GM13977 (cell line): ENCODE measurements around the gene OAS1.
"Not testable (repeated sequence)": the region's sequence is repeated elsewhere in the genome, so short reads cannot be mapped to it uniquely, and the experiment has no call there.

Source experiments
- DNase-seq: peaks from one replicate; pipeline ENCODE4 v3.0.0; 2012; ENCODE audit warnings: low spot score
- CTCF ChIP-seq: IDR thresholded peaks from 2 replicates; pipeline ENCODE4 v1.5.1; 2012; ENCODE audit warnings: mild to moderate bottlenecking, control low read depth; ENCODE audit not compliant: insufficient read depth; ENCODE audit errors: extremely low read depth, missing control alignments
- in situ Hi-C: fragments of 300-500 bp; cut with MboI; formaldehyde crosslinking; loops from one replicate; pipeline ENCODE4 v1.12.0; 2022; ENCODE audit warnings: low sequenced_read_pairs, low pct_unique_long_range_greater_than_20kb, mixed read lengths, inconsistent platforms; ENCODE audit not compliant: unreplicated experiment

Gene OAS1

GRCh38 chr12:112905451-112906089 is 1.2 kb upstream of the OAS1 start:
- in situ Hi-C loops, result no loop called here
- TF ChIP-seq CTCF, result no peak
- DNase-seq, result no peak

GRCh38 chr12:112907415-112908157 is 824 bp downstream of the OAS1 start:
- in situ Hi-C loops, result no loop called here
- TF ChIP-seq CTCF, result no peak
- peak; percentile 30 for DNase-seq

GRCh38 chr12:112908548-112908947 is 1.8 kb downstream of the OAS1 start:
- no peak for DNase-seq
- in situ Hi-C loops, result no loop called here
- TF ChIP-seq CTCF, result no peak

GRCh38 chr12:112909693-112910092 is 2.9 kb downstream of the OAS1 start:
- DNase-seq, result no peak
- in situ Hi-C loops, result no loop called here
- TF ChIP-seq CTCF, result no peak

GRCh38 chr12:112913038-112913688 is 6.4 kb downstream of the OAS1 start:
- in situ Hi-C loops, result no loop called here
- DNase-seq, result no peak
- TF ChIP-seq CTCF, result no peak

- in situ Hi-C loops, DNase-seq: not testable (repeated sequence)
These were observed 7.1 kb downstream of the OAS1 start for GRCh38 chr12:112913888-112914287.

GRCh38 chr12:112916270-112916669 is 9.5 kb downstream of the OAS1 start:
- no peak for DNase-seq
- TF ChIP-seq CTCF, result no peak
- in situ Hi-C loops, result no loop called here
